NCI-H2081 treated with DMSO at 0.1 percent for 48 hours (cell line): ENCODE results near the gene CCK.

ENCODE experiments used
- DNase-seq: peaks from one replicate; lab custom pipeline; 2025; lab: John Stamatoyannopoulos, UW

Gene CCK

GRCh38 chr3:42267878-42268277 lies 1.9 kb upstream of the CCK start:
- DNase-seq = no peak

GRCh38 chr3:42265059-42265991 lies 660 bp downstream of the CCK start:
- DNase-seq = no peak

- no peak for DNase-seq
These were observed 1.5 kb downstream of the CCK start for GRCh38 chr3:42264399-42265058.

GRCh38 chr3:42263354-42264346 lies 2.3 kb downstream of the CCK start:
- no peak for DNase-seq

- no peak for DNase-seq
These were observed 3.5 kb downstream of the CCK start for GRCh38 chr3:42262525-42262924.

GRCh38 chr3:42257007-42257406 lies 9.0 kb downstream of the CCK start:
- no peak for DNase-seq

GRCh38 chr3:42256135-42256819 lies 9.7 kb downstream of the CCK start:
- no peak for DNase-seq

- DNase-seq = no peak
These were observed 11.4 kb downstream of the CCK start for GRCh38 chr3:42254566-42254965.

- no peak for DNase-seq
These were observed 15.2 kb downstream of the CCK start for GRCh38 chr3:42250761-42251160.

GRCh38 chr3:42247576-42248027 lies 18.4 kb downstream of the CCK start:
- DNase-seq = no peak

- DNase-seq = no peak
These were observed 19.9 kb downstream of the CCK start for GRCh38 chr3:42246091-42246490.

GRCh38 chr3:42236611-42237010 lies 29.4 kb downstream of the CCK start:
- DNase-seq = no peak

- no peak for DNase-seq
These were observed 30.5 kb downstream of the CCK start for GRCh38 chr3:42235532-42235931.

GRCh38 chr3:42230860-42231259 lies 35.1 kb downstream of the CCK start:
- DNase-seq = no peak

GRCh38 chr3:42229942-42230688 lies 35.9 kb downstream of the CCK start:
- DNase-seq = no peak

- no peak for DNase-seq
These were observed 36.6 kb downstream of the CCK start for GRCh38 chr3:42229266-42229941.

GRCh38 chr3:42228796-42229195 lies 37.2 kb downstream of the CCK start:
- no peak for DNase-seq

GRCh38 chr3:42226470-42227425 lies 39.2 kb downstream of the CCK start:
- DNase-seq = no peak
